H1 (cell line): ENCODE measurements around the gene AIRE.

Experiments
- JUND ChIP-seq: IDR thresholded peaks from 2 replicates; pipeline ENCODE4 v1.6.1; 2011; ENCODE audit warnings: mild to moderate bottlenecking, improper control_type of control experiment, low read length
- TF ChIP-seq, protein P1 (sequence below), 3 experiments: IDR thresholded peaks; 1 replicate in 2 of 3; 2 replicates in 1 of 3; pipeline versions ENCODE4 v1.5.1 to v1.6.1; 2011; ENCODE audit warnings: low read length in 3 of 3, mild to moderate bottlenecking in 3 of 3, inconsistent platforms in 2 of 3, low read depth in 1 of 3, moderate library complexity in 1 of 3; ENCODE audit not compliant: insufficient read depth in 1 of 3; ENCODE audit errors: control extremely low read depth in 1 of 3

DNA sequence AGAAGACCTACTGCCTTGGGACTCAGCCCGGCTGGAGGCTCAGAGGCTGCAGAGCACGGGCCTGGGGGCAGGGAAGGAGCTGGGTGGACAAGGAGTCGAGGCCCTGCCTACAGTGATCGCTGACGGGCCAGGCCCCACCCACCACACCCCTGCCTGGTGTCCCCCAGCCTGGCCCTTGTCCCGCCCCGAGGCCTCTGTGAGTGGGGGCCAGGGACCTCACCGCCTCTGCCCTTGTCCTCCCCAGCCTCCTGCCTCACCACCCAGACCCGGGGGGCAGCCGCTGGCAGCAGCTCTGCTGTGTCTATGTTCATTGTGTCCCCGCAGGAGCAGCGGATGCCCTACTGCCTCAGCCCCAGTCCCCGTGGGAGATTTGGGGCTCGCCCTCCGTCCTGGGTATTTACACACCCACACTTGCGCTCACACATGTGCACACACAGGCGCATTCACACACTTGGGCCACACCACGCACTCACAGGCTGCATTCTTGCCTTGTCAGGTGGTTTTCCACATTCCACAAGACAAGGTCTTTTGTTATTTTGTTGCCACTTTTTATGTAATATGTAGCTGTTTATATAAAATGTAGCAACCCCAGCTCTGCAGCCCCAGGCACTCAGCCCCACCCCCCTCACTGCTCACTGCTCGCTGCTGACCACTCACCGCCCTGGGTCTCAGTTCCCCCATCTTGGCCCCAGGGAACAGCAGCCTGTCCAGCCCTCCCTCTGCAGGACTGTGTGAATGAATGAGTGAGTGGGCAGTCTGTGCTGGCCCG is 21.4 kb downstream of the AIRE start:
- TF ChIP-seq, protein P1, sequence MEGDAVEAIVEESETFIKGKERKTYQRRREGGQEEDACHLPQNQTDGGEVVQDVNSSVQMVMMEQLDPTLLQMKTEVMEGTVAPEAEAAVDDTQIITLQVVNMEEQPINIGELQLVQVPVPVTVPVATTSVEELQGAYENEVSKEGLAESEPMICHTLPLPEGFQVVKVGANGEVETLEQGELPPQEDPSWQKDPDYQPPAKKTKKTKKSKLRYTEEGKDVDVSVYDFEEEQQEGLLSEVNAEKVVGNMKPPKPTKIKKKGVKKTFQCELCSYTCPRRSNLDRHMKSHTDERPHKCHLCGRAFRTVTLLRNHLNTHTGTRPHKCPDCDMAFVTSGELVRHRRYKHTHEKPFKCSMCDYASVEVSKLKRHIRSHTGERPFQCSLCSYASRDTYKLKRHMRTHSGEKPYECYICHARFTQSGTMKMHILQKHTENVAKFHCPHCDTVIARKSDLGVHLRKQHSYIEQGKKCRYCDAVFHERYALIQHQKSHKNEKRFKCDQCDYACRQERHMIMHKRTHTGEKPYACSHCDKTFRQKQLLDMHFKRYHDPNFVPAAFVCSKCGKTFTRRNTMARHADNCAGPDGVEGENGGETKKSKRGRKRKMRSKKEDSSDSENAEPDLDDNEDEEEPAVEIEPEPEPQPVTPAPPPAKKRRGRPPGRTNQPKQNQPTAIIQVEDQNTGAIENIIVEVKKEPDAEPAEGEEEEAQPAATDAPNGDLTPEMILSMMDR (IDR thresholded peaks at IDR 0.05; ENCODE audit: control extremely low read depth in 1 of 3, insufficient read depth in 1 of 3, low read depth in 1 of 3, low read length in 3 of 3), result no peak
- no peak for TF ChIP-seq JUND
